HG03378 (cell line): ENCODE data around the gene FMO5.

Experiments
- ATAC-seq: cut with Tn5 transposase; IDR thresholded peaks from one replicate; pipeline ENCODE4 v1.9.1; 2021; ENCODE audit warnings: mild to moderate bottlenecking, moderate library complexity; ENCODE audit not compliant: unreplicated experiment

FMO5 gene

GRCh38 chr1:147142886-147143285 is 82.3 kb downstream of the FMO5 start:
- no peak for ATAC-seq
